GM23338 (cell line): ENCODE results near the gene SCGB3A2. TPM values are rescaled to one million over a fixed set of nuclear protein-coding genes. Genes with fewer than 3 reads are reported as not detected.
A peak's percentile ranks its signal among the peaks of the same experiment; 100 is the strongest.

ENCODE experiments used
- ATAC-seq: fragments of 200-7000 bp; cut with Tn5 transposase; 3 replicates; pipeline ENCODE4 v1.9.1; 2020
- DNase-seq: peaks from one replicate; pipeline ENCODE4 v3.0.0-alpha.2; 2015; ENCODE audit warnings: low spot score
- H2AFZ ChIP-seq: fragments of 200-600 bp; sonication (generic); 2 replicates; pipeline ENCODE4 v1.8.0; 2016; ENCODE audit warnings: antibody characterized with exemption, mild to moderate bottlenecking, moderate library complexity
- H3F3A ChIP-seq: fragments of 200-600 bp; sonication (generic); replicated peaks from 2 replicates; pipeline ENCODE4 v1.8.0; 2017; ENCODE audit warnings: antibody characterized with exemption, mixed run types, low read depth
- H3K27ac ChIP-seq: fragments of 200-600 bp; sonication (generic); 2 replicates; pipeline ENCODE4 v1.6.1; 2016; ENCODE audit warnings: low read depth
- H3K27me3 ChIP-seq: fragments of 200-600 bp; sonication (generic); 2 replicates; pipeline ENCODE4 v1.8.0; 2016; ENCODE audit warnings: mild to moderate bottlenecking, mixed run types, moderate library complexity; ENCODE audit not compliant: insufficient read depth
- H3K36me3 ChIP-seq: fragments of 200-600 bp; sonication (generic); 2 replicates; pipeline ENCODE4 v1.8.0; 2016; ENCODE audit warnings: mild to moderate bottlenecking; ENCODE audit not compliant: insufficient read depth
- H3K4me1 ChIP-seq: fragments of 200-600 bp; sonication (generic); 2 replicates; pipeline ENCODE4 v1.8.0; 2016; ENCODE audit warnings: mild to moderate bottlenecking, moderate library complexity; ENCODE audit not compliant: insufficient read depth
- H3K4me2 ChIP-seq: fragments of 200-600 bp; sonication (generic); 2 replicates; pipeline ENCODE4 v1.7.1; 2017; ENCODE audit warnings: mixed run types
- H3K4me3 ChIP-seq: fragments of 200-600 bp; sonication (generic); 2 replicates; pipeline ENCODE4 v1.6.1; 2016; ENCODE audit warnings: mixed run types
- H3K79me2 ChIP-seq: fragments of 200-600 bp; sonication (generic); replicated peaks from 2 replicates; pipeline ENCODE4 v1.8.0; 2017; ENCODE audit warnings: mild to moderate bottlenecking; ENCODE audit not compliant: insufficient read depth
- H3K9me2 ChIP-seq: fragments of 200-600 bp; sonication (generic); 2 replicates; pipeline ENCODE4 v1.8.0; 2017; ENCODE audit not compliant: insufficient read depth
- H4K20me1 ChIP-seq: fragments of 200-600 bp; sonication (generic); replicated peaks from 2 replicates; pipeline ENCODE4 v1.8.0; 2017; ENCODE audit warnings: mild to moderate bottlenecking; ENCODE audit not compliant: insufficient read depth
- H3K27ac Mint-ChIP-seq: 2 replicates; pipeline ENCODE4 v1.8.0; 2020; ENCODE audit warnings: inconsistent platforms, mild to moderate bottlenecking, moderate library complexity, mixed read lengths
- H3K27me3 Mint-ChIP-seq: 3 replicates; pipeline ENCODE4 v1.8.0; 2022; ENCODE audit warnings: low read depth, mild to moderate bottlenecking, moderate library complexity, mixed read lengths, inconsistent platforms; ENCODE audit not compliant: insufficient read depth, poor library complexity
- H3K36me3 Mint-ChIP-seq: 3 replicates; pipeline ENCODE4 v1.8.0; 2021; ENCODE audit warnings: low read depth, mild to moderate bottlenecking, inconsistent platforms, moderate library complexity, mixed read lengths
- H3K4me1 Mint-ChIP-seq: 3 replicates; pipeline ENCODE4 v1.8.0; 2020; ENCODE audit warnings: mild to moderate bottlenecking, inconsistent platforms, mixed read lengths
- H3K4me3 Mint-ChIP-seq: 3 replicates; pipeline ENCODE4 v1.8.0; 2021; ENCODE audit warnings: moderate library complexity, mild to moderate bottlenecking, inconsistent platforms, mixed read lengths
- H3K9me3 Mint-ChIP-seq: 3 replicates; pipeline ENCODE4 v1.8.0; 2020; ENCODE audit warnings: moderate library complexity, mild to moderate bottlenecking, inconsistent platforms, mixed read lengths
- EZH2 ChIP-seq: fragments of 200-600 bp; sonication (generic); IDR thresholded peaks from one replicate; pipeline ENCODE4 v1.8.0; 2017; ENCODE audit warnings: antibody characterized with exemption, mild to moderate bottlenecking, low read depth; ENCODE audit not compliant: unreplicated experiment
- NANOG ChIP-seq: IDR thresholded peaks from 2 replicates; pipeline ENCODE4 v1.6.1; 2016; ENCODE audit warnings: antibody characterized with exemption, borderline replicate concordance
- STAT1 ChIP-seq: IDR thresholded peaks from one replicate; pipeline ENCODE4 v1.6.1; 2016; ENCODE audit warnings: antibody characterized with exemption; ENCODE audit not compliant: unreplicated experiment
- ZNF114 ChIP-seq: fragments of 250-450 bp; sonication (Bioruptor Pico); IDR thresholded peaks from 2 replicates; pipeline ENCODE4 v1.5.0; 2020; ENCODE audit warnings: mild to moderate bottlenecking, moderate library complexity
- ZNF331 ChIP-seq: fragments of 250-450 bp; sonication (Bioruptor Pico); IDR thresholded peaks from 2 replicates; pipeline ENCODE4 v1.5.0; 2020; ENCODE audit warnings: low read depth, mild to moderate bottlenecking, moderate library complexity
- polyA plus RNA-seq: library from polyadenylated mRNA; unstranded; fragments of >200 nt; fragmentation: Nextera tagmentation; extraction: Ambion mirVana; gene quantifications from 2 replicates; pipeline ENCODE4 v1.2.1, GENCODE V29; 2016
- total RNA-seq: library from RNA; depleted of rRNA; stranded (reverse); fragments of >200 nt; shearing (Covaris generic); gene quantifications from 2 replicates; pipeline ENCODE4 v1.2.3, GENCODE V29; 2014
- TF ChIP-seq, protein P1 (sequence below), 2 experiments: fragments of 200-600 bp in 1 of 2; sonication (generic) in 1 of 2; conservative IDR thresholded peaks; 2 replicates each; pipeline versions ENCODE4 v1.5.1 to v1.6.1; 2016 to 2017; ENCODE audit warnings: antibody characterized with exemption in 2 of 2, low read depth in 2 of 2, mild to moderate bottlenecking in 2 of 2, moderate library complexity in 1 of 2
- TF ChIP-seq, protein P2 (sequence below): IDR thresholded peaks from 2 replicates; pipeline ENCODE4 v1.6.1; 2016; ENCODE audit warnings: antibody characterized with exemption
- TF ChIP-seq, protein P3 (sequence below): fragments of 250-450 bp; sonication (Bioruptor Pico); IDR thresholded peaks from 2 replicates; pipeline ENCODE4 v1.5.0; 2020; ENCODE audit warnings: mild to moderate bottlenecking, moderate library complexity

The SCGB3A2 gene
- total and polyA plus RNA-seq, 2 experiments from 2014 or later, result 36.1 to 256 TPM

DNA sequence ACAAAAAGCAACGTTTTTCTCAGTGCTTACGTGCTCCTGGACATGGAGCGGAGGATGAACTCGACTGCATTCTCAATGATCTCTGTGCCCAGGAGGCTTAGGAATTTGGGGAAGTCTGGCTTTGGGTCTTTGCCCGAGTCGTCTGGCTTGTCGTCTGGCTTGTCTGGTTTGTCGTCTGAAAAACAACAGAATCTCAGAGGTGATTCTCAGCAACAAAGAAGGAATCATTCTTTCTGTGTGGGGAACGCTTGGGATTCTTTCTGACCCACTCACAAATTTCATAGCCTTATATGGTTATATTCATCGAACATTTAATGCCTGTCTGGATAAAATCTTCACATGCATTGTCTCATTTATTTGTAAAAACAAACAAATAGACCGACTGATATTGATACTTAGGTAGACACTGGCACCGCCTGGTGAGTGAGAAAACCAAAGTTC is 23.1 kb downstream of the SCGB3A2 start:
- Histone ChIP-seq H3K27ac (no peak overlapping the region), H3K4me3 (no peak overlapping the region), H3K27me3 (no peaks in the 10 kb centered on the region), H4K20me1 (no peaks in the 10 kb centered on the region), H3K36me3 (no peaks in the 10 kb centered on the region), H3K4me2 (0 out of 2 replicates have a peak overlapping the region, but pooled peaks have one; percentile 9), H3K4me1 (peaks cover 10% of the 10 kb centered on the region; the same call in 1 of the 2 replicates), H2AFZ (peak overlapping the region; percentile 72), H3K79me2 (no peaks in the 10 kb centered on the region), H3K9me2 (no peaks in the 10 kb centered on the region), H3F3A (no peaks in the 10 kb centered on the region)
- no peaks in the 10 kb centered on the region for H3K36me3 Mint-ChIP-seq
- peaks cover 3% of the 10 kb centered on the region; the same call in 2 of the 3 replicates for H3K4me1 Mint-ChIP-seq
- ATAC-seq (no peak; the same call in 2 of the 3 replicates), DNase-seq (peak; percentile 31)
- no peak overlapping the region; the same call in 1 of the 2 replicates for H3K27ac Mint-ChIP-seq
- TF ChIP-seq NANOG (no peak), ZNF331 (CRISPR knock-in tag) (no peak), EZH2 (no peak), ZNF114 (no peak), STAT1 (no peak)
- TF ChIP-seq, protein P1, sequence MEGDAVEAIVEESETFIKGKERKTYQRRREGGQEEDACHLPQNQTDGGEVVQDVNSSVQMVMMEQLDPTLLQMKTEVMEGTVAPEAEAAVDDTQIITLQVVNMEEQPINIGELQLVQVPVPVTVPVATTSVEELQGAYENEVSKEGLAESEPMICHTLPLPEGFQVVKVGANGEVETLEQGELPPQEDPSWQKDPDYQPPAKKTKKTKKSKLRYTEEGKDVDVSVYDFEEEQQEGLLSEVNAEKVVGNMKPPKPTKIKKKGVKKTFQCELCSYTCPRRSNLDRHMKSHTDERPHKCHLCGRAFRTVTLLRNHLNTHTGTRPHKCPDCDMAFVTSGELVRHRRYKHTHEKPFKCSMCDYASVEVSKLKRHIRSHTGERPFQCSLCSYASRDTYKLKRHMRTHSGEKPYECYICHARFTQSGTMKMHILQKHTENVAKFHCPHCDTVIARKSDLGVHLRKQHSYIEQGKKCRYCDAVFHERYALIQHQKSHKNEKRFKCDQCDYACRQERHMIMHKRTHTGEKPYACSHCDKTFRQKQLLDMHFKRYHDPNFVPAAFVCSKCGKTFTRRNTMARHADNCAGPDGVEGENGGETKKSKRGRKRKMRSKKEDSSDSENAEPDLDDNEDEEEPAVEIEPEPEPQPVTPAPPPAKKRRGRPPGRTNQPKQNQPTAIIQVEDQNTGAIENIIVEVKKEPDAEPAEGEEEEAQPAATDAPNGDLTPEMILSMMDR (conservative IDR thresholded peaks at IDR 0.05; ENCODE audit: low read depth in 2 of 2), result peak in 1 of 2 experiments; percentile 20; a peak in 2 of 4 replicates
- TF ChIP-seq, protein P2, sequence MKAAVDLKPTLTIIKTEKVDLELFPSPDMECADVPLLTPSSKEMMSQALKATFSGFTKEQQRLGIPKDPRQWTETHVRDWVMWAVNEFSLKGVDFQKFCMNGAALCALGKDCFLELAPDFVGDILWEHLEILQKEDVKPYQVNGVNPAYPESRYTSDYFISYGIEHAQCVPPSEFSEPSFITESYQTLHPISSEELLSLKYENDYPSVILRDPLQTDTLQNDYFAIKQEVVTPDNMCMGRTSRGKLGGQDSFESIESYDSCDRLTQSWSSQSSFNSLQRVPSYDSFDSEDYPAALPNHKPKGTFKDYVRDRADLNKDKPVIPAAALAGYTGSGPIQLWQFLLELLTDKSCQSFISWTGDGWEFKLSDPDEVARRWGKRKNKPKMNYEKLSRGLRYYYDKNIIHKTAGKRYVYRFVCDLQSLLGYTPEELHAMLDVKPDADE, result no peak
- TF ChIP-seq, protein P3, sequence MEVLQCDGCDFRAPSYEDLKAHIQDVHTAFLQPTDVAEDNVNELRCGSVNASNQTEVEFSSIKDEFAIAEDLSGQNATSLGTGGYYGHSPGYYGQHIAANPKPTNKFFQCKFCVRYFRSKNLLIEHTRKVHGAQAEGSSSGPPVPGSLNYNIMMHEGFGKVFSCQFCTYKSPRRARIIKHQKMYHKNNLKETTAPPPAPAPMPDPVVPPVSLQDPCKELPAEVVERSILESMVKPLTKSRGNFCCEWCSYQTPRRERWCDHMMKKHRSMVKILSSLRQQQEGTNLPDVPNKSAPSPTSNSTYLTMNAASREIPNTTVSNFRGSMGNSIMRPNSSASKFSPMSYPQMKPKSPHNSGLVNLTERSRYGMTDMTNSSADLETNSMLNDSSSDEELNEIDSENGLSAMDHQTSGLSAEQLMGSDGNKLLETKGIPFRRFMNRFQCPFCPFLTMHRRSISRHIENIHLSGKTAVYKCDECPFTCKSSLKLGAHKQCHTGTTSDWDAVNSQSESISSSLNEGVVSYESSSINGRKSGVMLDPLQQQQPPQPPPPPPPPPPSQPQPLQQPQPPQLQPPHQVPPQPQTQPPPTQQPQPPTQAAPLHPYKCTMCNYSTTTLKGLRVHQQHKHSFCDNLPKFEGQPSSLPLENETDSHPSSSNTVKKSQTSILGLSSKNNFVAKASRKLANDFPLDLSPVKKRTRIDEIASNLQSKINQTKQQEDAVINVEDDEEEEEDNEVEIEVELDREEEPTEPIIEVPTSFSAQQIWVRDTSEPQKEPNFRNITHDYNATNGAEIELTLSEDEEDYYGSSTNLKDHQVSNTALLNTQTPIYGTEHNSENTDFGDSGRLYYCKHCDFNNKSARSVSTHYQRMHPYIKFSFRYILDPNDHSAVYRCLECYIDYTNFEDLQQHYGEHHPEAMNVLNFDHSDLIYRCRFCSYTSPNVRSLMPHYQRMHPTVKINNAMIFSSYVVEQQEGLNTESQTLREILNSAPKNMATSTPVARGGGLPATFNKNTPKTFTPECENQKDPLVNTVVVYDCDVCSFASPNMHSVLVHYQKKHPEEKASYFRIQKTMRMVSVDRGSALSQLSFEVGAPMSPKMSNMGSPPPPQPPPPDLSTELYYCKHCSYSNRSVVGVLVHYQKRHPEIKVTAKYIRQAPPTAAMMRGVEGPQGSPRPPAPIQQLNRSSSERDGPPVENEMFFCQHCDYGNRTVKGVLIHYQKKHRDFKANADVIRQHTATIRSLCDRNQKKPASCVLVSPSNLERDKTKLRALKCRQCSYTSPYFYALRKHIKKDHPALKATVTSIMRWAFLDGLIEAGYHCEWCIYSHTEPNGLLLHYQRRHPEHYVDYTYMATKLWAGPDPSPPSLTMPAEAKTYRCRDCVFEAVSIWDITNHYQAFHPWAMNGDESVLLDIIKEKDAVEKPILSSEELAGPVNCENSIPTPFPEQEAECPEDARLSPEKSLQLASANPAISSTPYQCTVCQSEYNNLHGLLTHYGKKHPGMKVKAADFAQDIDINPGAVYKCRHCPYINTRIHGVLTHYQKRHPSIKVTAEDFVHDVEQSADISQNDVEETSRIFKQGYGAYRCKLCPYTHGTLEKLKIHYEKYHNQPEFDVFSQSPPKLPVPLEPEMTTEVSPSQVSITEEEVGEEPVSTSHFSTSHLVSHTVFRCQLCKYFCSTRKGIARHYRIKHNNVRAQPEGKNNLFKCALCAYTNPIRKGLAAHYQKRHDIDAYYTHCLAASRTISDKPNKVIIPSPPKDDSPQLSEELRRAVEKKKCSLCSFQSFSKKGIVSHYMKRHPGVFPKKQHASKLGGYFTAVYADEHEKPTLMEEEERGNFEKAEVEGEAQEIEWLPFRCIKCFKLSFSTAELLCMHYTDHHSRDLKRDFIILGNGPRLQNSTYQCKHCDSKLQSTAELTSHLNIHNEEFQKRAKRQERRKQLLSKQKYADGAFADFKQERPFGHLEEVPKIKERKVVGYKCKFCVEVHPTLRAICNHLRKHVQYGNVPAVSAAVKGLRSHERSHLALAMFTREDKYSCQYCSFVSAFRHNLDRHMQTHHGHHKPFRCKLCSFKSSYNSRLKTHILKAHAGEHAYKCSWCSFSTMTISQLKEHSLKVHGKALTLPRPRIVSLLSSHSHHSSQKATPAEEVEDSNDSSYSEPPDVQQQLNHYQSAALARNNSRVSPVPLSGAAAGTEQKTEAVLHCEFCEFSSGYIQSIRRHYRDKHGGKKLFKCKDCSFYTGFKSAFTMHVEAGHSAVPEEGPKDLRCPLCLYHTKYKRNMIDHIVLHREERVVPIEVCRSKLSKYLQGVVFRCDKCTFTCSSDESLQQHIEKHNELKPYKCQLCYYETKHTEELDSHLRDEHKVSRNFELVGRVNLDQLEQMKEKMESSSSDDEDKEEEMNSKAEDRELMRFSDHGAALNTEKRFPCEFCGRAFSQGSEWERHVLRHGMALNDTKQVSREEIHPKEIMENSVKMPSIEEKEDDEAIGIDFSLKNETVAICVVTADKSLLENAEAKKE (CRISPR knock-in tag), result no peak
- no peaks in the 10 kb centered on the region for H3K9me3 Mint-ChIP-seq
- H3K4me3 Mint-ChIP-seq, result no peak overlapping the region
- no peaks in the 10 kb centered on the region for H3K27me3 Mint-ChIP-seq
